T-helper 1 cell treated with Interleukin-12 subunit alpha and Interleukin-12 subunit beta and Interleukin-4 antibody, amounts not matched to agents 30 μg/mL and 1 μg/mL, for 36 hours (primary cell): ENCODE measurements around the gene NSFL1C.

Experiments
- H3K27ac Mint-ChIP-seq: one replicate; pipeline ENCODE4 v1.8.0; 2021; ENCODE audit warnings: mild to moderate bottlenecking, mixed read lengths
- H3K27me3 Mint-ChIP-seq: one replicate; pipeline ENCODE4 v1.8.0; 2021; ENCODE audit warnings: low read depth, mixed read lengths
- H3K36me3 Mint-ChIP-seq: one replicate; pipeline ENCODE4 v1.8.0; 2021; ENCODE audit warnings: low read depth, mixed read lengths
- H3K4me1 Mint-ChIP-seq: one replicate; pipeline ENCODE4 v1.8.0; 2021; ENCODE audit warnings: low read depth, mixed read lengths
- H3K4me3 Mint-ChIP-seq: one replicate; pipeline ENCODE4 v1.8.0; 2021; ENCODE audit warnings: mild to moderate bottlenecking, moderate library complexity, mixed read lengths
- H3K9me3 Mint-ChIP-seq: one replicate; pipeline ENCODE4 v1.8.0; 2021; ENCODE audit warnings: mixed read lengths

The NSFL1C gene

DNA sequence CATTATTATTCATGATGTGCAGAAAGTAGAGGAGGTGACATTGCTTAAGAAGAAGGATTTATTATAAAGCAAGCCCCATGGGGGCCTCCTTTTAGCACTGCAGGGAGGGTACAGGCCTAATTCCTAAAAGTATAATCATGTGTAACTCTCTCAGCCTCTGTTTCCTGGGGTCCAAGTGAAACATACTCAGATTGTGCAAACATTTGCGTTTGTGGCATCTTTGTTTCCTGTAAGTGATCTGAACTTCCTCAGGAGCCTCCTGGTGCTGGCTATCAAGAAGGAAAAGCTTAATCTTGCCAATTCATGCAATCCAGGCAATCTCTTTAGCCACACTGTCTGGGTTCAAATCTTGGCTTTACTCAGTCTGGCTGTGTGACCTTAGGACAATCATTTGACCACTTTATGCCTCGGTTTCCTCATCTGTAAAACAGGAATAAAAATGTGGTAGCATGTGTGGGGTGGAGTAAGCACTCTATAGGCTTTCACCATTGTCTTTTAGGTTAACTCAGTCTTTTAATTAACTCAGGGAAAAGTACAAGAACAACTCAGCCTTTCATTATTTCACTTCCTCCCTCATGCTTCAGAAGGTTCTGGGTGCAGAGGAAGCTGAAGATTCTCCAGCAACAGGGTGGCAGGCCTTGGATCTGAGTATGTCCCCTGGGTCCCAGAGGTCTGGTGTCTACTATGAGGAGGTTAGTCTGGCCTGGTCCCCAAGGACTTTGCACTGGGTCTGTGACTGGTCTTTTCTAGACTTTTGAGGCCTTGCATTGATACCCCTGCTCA is 25.4 kb upstream of the NSFL1C start:
- H3K4me1 Mint-ChIP-seq, result peaks cover 9% of the 10 kb centered on the region
- no peak overlapping the region for H3K27ac Mint-ChIP-seq
- no peak overlapping the region for H3K4me3 Mint-ChIP-seq
- peaks cover 43% of the 10 kb centered on the region for H3K27me3 Mint-ChIP-seq
- H3K9me3 Mint-ChIP-seq, result peaks cover 3% of the 10 kb centered on the region
- no peaks in the 10 kb centered on the region for H3K36me3 Mint-ChIP-seq

DNA sequence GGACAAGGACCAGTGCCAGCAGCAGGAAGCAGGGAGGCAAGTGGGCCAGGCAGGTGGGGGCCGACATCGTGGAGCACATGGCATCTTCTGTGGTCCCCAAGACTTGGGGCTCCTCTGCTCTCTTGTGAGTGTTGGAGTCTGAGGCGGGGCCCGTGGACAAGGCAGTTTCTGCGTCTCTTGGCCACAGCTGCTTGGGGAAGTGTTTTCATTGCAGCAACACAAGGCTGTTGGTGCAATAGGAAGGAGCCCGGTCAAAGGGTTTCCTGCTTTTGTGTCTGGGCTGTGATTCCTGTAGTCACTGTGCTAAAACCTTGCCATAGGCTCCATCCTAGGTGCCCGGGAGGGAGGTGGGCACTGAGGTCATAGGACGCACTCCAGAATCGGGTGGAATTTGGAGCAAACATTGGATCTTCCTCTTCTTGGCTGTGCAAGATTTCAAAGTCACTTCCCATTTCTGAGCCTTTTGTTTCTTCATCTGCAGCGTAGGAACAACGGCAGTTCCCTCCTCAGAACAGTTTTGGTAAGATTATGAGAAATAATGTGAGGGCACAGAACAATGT is 24.7 kb upstream of the NSFL1C start, which contains the start of gene SIRPB2:
TSS of gene SIRPB2 (minus strand) at position 140 of the 560 bp plus-strand sequence. CDS start at position 79, 61 bp downstream.
- peaks cover 42% of the 10 kb centered on the region for H3K27me3 Mint-ChIP-seq
- H3K9me3 Mint-ChIP-seq, result peaks cover 3% of the 10 kb centered on the region
- no peak within 1 kb of the TSS for H3K27ac Mint-ChIP-seq
- no peak within 1 kb of the TSS for H3K4me3 Mint-ChIP-seq
- H3K4me1 Mint-ChIP-seq, result peaks cover 9% of the 10 kb centered on the region
- no peaks in the 10 kb centered on the region for H3K36me3 Mint-ChIP-seq

DNA sequence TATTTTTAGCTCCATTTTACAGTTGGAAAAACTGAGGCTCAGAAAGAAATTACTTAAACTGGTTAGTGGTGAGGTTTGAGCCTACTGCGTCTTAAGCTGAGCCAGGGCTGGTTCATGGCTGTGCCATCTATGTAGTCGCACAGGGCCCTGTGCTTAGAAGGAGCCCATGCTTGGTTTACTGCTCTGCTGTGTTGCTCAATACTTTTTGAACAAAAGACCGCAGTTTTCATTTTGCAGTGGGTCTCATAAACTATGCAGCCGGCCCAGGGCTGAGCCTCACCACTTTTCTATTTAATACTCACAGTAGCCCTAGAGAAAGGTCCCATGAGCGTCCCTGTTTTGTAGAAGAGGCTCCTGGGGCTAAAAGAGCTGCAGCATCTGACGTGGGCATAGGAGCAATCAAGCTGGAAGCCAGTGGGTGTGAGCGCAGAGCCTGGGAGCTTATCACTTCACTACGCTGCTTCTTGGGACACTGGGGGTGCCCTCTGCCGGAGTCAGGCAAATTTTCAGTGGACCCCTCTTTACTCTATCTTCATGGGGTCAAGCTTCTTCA is 24.1 kb upstream of the NSFL1C start:
- H3K27ac Mint-ChIP-seq, result no peak overlapping the region
- H3K4me3 Mint-ChIP-seq, result no peak overlapping the region
- peaks cover 9% of the 10 kb centered on the region for H3K4me1 Mint-ChIP-seq
- peaks cover 3% of the 10 kb centered on the region for H3K9me3 Mint-ChIP-seq
- peaks cover 36% of the 10 kb centered on the region for H3K27me3 Mint-ChIP-seq
- H3K36me3 Mint-ChIP-seq, result no peaks in the 10 kb centered on the region

DNA sequence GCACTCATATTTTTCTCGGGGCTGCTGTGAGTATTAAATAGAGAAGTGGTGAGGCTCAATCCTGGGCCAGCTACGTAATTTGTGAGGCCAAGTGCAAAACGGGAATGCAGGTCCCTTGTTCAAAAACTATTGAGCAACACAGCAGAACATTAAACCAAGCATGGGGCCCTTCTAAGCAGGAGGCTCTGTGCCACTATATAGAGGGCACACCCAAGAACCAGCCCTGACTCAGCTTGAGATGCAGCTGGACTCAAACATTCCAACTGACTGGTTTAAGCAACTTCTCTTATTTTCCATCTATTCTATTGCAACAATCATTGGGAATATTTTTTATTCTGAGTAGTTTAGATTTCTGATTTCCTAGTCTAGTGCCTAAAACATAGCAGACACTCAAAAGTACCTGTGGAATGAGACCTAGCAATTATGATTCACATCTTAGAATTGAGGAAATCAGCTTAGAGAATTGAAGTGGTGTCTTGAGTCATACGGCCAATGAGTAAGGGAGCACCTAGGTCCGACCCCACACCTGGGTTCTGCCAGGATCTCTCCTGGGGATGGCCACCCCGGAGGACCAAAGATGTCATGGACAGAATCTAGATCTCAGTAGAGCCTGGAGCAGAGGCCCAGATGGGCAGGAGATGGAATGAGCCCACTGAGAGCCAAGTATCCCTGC is 23.3 kb upstream of the NSFL1C start:
- no peak overlapping the region for H3K4me3 Mint-ChIP-seq
- peaks cover 3% of the 10 kb centered on the region for H3K9me3 Mint-ChIP-seq
- no peak overlapping the region for H3K27ac Mint-ChIP-seq
- H3K36me3 Mint-ChIP-seq, result no peaks in the 10 kb centered on the region
- peaks cover 36% of the 10 kb centered on the region for H3K27me3 Mint-ChIP-seq
- peaks cover 9% of the 10 kb centered on the region for H3K4me1 Mint-ChIP-seq

DNA sequence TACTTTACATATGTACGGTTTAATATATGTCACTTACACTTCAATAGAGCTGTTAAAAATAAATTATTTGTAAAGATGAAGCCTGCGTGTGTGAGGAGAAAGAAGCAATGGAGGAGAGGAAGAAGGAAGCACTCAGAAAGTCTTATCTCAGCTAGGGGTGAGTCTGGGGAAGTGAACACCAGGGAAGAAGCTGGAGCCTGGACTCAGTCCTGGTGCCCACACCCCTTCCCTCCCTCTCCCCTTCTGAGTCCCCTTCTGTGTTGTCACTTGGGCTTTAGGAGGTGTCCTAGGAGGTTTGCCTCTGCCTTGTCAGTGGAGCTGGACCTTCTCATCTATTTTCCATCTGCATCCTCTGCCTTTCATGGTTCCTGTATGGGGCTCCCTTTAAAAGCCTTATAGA is 22.7 kb upstream of the NSFL1C start:
- peaks cover 3% of the 10 kb centered on the region for H3K9me3 Mint-ChIP-seq

DNA sequence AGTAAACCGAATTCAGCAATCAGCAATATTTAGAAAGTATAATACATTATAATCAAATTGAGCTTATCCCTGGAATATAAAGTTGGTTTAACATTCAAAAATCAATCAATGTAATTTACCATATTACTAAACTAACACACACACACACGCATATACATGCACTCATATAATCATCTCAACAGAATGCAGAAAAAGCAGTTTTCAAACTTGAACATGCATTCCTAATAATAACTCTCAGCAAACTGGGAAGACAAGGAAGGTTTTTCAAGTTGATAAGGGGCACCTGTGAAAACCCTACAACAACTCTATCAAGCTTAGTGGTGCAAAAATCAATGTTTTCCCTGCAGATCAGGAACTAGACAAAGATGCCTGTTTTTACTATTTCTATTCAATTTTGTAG is 19.9 kb upstream of the NSFL1C start:
- Mint-ChIP-seq H3K4me1 (peaks cover 2% of the 10 kb centered on the region), H3K27me3 (peaks cover 52% of the 10 kb centered on the region), H3K9me3 (no peaks in the 10 kb centered on the region), H3K4me3 (no peak overlapping the region), H3K36me3 (no peaks in the 10 kb centered on the region), H3K27ac (no peak overlapping the region)

More for the DNA sequence above, 22.7 kb upstream of the NSFL1C start:
- Mint-ChIP-seq H3K4me3 (no peak overlapping the region), H3K27ac (no peak overlapping the region), H3K36me3 (no peaks in the 10 kb centered on the region), H3K4me1 (peaks cover 9% of the 10 kb centered on the region), H3K27me3 (peaks cover 38% of the 10 kb centered on the region)

DNA sequence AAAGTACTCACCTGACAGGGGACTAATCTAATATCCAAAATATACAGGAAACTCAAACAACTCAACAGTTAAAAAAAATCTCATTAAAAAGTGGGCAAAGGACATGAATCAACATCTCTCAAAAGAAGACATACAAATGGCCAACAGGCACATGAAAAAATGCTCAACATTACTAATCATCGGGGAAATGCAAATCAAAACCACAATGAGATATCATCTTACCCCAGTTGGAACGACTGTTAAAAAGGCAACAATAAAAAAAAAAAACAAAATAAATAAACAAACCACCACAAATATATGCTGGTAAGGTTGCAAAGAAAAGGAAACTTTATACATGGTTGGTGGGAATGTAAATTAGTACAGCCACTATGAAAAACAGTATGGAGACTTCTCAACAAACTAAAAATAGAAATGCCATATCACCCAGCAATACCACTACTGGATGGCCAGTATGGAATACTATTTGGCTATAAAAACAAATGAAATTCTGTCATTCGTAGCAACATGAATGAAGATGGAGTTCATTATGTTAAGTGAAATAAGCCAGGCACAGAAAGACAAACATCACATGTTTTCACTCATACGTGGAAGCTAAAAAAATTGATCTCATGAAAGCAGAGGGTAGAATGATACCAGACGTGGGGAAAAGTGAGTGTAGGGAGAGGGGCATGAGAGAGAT is 17.9 kb upstream of the NSFL1C start:
- H3K36me3 Mint-ChIP-seq, result no peaks in the 10 kb centered on the region
- no peak overlapping the region for H3K27ac Mint-ChIP-seq
- no peak overlapping the region for H3K4me3 Mint-ChIP-seq
- H3K27me3 Mint-ChIP-seq, result peaks cover 56% of the 10 kb centered on the region
- H3K9me3 Mint-ChIP-seq, result no peaks in the 10 kb centered on the region
- no peaks in the 10 kb centered on the region for H3K4me1 Mint-ChIP-seq

DNA sequence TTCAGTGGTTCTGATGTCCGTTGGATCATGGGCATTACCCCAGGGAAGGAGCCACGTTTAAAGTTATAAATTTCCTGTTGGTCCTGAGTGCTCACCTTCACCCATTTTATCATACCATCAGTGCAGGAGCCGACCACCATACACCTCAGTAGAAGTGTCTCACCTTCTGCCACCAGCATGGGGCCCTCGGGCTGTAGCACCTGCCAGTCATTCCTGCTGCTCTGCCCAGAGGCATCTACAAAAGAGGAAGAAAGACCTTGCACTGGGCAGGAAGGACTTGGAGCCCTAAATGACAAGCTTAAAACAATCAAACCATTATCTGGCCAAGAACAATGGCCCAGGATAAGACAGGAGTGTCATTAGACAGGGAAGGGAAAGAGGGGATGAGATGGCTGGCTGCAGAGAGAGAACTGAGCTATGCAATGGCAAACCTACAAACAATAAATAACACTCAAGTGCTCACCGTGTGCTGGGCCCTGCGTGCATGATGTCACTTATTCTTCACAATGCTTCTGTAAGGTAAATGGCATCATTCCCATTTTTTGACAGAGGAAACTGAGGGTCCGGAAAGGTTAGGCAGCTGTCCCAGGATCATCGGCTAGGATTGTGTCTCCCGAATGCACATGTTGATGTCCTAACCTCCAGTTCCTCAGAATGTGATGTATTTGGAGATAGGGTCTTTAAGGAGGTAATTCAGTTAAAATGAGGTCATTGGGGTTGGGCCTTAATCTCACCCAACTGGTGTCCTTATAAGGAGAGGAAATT is 13.4 kb upstream of the NSFL1C start:
- Mint-ChIP-seq H3K4me3 (no peak overlapping the region), H3K27ac (no peak overlapping the region), H3K4me1 (no peaks in the 10 kb centered on the region), H3K36me3 (no peaks in the 10 kb centered on the region), H3K27me3 (peaks cover 33% of the 10 kb centered on the region), H3K9me3 (no peaks in the 10 kb centered on the region)

DNA sequence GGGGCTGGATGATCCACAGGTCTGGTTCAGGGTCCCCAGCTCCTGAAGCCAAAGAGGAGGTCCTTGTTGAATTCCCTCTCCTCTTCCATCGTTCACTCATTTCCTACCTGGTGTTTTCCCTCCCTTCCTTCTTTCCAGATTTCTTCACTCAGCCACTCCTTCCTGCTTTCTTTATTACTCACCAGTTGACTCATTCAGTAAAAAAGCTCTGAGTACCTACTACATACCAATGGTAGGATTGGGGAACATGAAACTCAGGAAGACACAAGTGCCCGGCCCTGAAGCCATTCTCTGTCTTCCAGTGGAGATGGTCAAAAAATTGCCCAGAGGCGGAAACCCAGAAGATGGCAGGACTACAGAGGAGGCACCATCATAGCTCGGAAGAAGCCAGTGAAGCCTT is 11.9 kb upstream of the NSFL1C start:
- Mint-ChIP-seq H3K4me3 (no peak overlapping the region), H3K9me3 (no peaks in the 10 kb centered on the region), H3K36me3 (no peaks in the 10 kb centered on the region), H3K4me1 (no peaks in the 10 kb centered on the region), H3K27me3 (peaks cover 19% of the 10 kb centered on the region), H3K27ac (no peak overlapping the region)

DNA sequence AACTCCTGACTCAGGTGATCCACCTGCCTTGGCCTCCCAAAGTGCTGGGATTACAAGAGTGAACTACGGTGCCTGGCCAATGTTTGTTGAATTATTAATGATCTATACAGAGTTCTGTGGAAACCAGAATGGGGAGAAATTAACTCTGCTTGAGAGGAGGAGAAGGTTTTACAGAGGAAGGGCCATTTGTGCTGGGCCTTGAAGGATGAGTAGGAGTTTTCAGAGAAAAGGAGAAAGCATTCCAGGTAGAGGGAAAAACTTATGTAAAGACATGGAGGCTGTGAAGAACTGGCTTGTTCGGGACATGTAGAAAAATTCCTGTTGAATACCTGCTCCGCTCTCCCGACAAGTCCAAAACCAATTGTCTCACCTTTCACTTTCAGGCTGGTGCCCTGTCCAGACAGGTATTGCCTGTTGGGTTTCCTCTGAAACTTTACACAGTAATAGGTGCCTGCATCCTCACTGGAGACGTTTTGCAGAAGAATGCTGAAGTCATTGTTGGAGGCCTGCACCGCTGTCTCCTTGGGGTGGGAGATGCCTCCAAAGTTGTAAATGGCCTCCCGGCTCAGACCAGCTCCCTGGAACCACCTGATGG is 11.3 kb upstream of the NSFL1C start:
- Mint-ChIP-seq H3K4me3 (no peak overlapping the region), H3K4me1 (no peaks in the 10 kb centered on the region), H3K27me3 (peaks cover 13% of the 10 kb centered on the region), H3K9me3 (no peaks in the 10 kb centered on the region), H3K36me3 (no peaks in the 10 kb centered on the region), H3K27ac (no peak overlapping the region)

DNA sequence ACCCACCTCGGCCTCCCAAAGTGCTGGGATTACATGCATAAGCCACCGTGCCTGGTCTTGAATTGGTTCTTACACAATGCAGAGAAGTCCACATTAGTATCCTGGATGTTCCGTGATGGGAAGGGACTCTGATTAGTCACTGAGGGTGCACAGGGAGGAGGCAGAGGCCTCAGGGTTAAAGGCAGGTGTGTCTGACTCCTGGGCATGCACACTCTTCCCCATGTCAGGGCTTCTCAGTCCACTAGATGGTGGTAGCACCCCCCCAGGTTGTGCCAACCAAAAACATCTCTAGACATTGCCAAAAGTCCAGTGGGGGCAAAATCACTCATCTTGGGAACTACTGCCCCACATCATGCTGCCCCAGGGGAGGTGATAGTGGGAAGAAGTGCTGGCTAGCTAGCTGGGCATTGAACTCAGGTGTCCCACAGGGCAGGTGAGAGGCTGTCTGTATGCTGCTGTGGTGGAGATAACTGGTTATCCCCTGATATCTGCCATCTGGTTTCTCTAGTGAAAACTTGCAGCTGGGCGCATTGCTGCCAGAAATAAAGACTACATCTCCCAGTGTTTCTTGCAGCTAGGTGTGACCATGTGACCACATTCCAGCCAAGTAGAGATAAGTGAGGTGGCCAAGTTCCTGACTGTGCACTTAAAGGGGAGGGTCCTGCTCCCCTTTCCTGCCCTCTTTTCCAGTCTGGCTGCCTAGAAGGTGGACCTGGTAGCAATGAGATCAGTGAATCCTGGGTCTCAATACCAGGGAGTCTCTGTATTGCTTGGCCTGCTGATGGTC is 8.4 kb upstream of the NSFL1C start:
- Mint-ChIP-seq H3K4me1 (no peaks in the 10 kb centered on the region), H3K27ac (no peak overlapping the region), H3K36me3 (no peaks in the 10 kb centered on the region), H3K4me3 (no peak overlapping the region), H3K27me3 (no peaks in the 10 kb centered on the region), H3K9me3 (no peaks in the 10 kb centered on the region)

DNA sequence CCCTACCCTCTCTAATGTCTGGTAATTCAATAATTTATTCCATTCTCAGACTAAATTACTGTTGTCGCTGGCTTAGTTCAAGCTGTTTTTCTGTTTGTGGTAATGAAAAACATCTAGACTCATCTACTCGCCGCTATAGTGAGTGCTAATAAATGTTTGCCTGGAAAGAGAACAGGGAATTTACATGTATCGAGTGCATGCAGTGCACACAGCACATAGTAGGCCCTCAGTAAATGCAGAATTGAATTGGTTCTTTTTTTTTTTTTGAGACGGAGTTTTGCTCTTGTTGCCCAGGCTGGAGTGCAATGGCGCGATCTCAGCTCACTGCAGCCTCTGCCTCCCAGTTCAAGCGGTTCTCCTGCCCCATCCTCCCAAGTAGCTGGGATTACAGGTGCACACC is 7.7 kb upstream of the NSFL1C start:
- no peaks in the 10 kb centered on the region for H3K27me3 Mint-ChIP-seq
- no peak overlapping the region for H3K27ac Mint-ChIP-seq
- H3K36me3 Mint-ChIP-seq, result no peaks in the 10 kb centered on the region
- no peaks in the 10 kb centered on the region for H3K9me3 Mint-ChIP-seq
- H3K4me3 Mint-ChIP-seq, result no peak overlapping the region
- H3K4me1 Mint-ChIP-seq, result no peaks in the 10 kb centered on the region
